HUDEP-2 (cell line): ENCODE measurements around the gene SEC24D.
"Not testable (repeated sequence)": the region's sequence is repeated elsewhere in the genome, so short reads cannot be mapped to it uniquely, and the experiment has no call there.

ENCODE experiments used
- DNase-seq, 76 experiments: peaks; one replicate each; lab custom pipeline; 2025; ENCODE audit not compliant: unreplicated experiment in 76 of 76; lab: John Stamatoyannopoulos, UW

The SEC24D gene

DNA sequence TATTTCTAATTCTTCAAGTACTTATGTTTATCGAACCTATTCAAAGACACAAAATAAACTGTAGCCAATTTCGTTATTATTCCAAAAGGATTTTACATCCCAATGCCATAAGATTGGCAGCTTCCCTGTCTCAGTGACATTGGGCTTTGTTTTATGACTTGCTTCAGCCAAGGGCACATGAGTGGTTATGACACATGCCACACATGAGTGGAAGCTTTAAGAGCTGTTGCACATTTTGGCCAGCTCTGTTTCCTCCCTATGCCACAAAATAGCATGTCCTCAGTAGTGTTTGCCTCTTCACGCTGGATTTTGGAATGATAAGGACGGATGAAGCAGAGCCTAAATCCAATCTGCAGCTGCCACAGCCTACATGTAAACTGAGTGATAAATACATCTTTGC, 21.9 kb downstream of the SEC24D start:
- DNase-seq = no peak

DNA sequence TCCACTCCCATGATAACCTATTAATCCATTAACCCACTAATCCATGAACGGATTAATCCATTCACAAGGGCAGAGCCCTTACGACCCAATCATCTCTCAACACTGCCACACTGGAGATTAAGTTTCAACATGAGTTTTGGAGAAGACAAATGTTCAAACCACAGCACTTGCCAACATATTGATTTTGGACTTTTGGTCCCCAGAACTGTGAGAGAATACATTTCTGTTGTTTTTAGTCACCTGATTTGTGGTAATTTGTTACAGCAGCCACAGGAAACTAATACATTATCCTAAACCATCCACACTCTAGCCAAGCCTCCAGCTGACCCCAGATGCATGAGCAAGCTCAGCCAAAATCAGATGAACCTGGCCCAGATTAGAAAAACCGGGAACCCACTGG, 22.4 kb downstream of the SEC24D start:
- DNase-seq = no peak

DNA sequence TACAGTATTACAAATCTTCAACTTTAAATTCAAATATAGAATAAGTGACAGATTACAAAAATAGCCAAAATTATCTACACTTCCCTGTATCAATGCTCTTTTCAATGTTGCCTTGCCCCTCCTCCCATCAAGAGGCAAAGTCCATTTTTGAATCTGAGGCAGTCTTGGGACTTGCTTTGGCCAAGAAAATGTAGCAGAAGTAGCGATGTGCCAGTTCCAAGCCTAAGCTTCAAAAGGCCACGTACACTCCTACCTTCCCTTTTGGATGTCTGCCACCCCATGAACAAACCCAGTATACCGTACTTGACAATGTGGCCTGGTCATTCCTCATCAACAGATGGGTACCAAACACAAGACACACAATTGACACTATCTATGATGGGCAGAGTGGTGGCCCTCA, 24.1 kb downstream of the SEC24D start:
- DNase-seq = no peak

DNA sequence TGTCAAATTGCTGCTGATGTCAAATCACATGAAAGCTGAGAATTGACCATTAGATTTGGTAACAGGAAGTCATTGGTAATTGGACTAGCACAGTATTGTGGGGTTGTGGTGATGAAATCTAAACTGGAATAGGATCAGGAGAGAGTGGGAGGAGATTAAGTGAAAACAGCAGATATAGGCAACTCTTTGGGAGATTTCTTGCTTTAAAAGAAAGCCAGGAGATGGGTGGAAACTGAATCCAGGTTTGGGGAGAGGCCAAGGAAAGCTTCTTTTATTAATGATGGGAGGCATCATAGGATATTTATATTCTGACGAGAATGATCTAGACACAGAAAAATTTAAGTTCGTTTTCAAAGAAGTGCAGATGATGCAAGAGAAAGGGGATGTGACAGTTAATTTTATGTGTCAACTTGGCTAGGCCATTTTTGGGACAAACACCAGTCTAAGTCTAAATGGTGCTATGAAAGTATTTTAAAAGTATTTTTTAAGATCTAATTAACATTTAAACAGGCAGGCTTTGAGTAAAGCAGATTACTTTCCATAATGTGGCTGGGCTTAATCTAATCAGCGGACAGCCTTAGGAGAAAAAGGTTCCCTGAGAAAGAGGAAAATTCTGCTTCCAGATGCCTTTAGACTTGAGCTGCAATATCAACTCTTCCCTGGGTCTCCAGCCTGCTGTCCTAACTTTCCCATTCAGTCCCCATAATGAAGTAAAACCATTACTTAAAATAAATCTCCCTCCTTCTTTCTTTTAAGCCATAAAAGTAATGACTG, 24.7 kb downstream of the SEC24D start:
- no peak for DNase-seq

DNA sequence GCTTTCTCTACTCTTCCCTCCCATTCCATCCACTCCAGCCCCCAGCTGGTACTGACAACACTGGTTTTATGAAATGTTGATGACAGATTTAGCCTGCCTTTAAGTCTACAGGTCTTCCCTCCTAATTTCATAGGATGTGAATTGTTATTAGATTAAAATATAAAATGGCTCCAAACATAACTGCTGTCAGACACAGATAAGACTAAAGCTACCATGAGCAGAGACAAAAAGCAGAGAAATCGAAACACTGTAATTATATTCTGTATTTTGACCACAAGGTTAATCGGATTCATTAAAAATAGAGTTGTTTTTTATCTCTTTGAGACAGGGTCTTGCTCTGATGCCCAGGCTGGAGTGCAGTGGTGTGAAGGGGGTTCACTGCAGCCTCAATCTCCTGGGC, 28.3 kb downstream of the SEC24D start:
- no peak for DNase-seq

DNA sequence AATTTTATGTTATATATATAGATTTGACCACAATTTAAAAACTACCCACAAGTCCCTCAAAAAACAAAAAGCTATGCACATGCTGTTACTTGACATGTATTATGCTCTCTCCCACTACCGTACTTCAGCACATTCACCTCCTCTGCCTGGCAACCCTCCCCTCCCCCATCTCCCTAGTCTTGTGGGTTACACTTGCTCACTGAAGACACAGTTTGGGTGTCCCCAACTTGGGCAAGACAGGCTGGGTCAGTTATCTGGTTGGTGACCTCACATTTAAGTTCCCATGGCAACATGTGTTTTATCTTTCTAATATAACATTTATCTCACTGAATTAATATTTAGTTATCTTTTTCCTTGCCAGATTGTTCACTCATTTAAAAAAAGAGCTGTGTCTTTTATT, 32.7 kb downstream of the SEC24D start:
- DNase-seq = no peak

DNA sequence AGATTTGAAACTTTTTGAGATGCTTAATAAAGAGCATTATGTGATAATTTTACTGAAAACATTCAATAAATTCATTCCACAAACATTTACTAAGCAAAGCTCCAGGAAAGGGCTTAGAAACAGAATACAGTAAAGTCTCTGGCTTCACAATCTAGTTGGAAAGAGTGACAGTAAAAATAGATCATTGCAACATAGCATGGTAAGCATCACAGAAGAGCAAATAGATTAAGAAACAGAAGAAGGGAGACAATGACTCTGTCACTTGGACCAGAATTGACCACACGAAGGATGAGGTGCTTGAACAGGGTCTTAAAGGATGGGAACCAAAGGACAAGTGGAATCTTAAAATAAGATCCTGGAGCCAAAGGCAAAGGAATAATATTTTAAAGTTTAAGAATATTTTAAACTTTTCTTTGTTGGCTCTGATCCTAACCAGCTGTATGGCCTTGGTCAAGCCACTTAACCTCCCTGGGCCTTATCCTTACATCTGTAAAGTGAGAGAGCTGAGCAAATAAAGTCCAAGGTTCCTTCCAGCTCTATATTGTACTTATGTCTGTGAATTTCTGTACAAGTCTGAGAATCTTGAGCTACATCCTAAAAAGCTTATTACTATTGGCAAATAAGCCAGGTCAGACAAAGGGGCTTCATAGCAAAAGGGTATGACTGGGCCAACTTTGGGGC, 33.9 kb downstream of the SEC24D start:
- no peak for DNase-seq

DNA sequence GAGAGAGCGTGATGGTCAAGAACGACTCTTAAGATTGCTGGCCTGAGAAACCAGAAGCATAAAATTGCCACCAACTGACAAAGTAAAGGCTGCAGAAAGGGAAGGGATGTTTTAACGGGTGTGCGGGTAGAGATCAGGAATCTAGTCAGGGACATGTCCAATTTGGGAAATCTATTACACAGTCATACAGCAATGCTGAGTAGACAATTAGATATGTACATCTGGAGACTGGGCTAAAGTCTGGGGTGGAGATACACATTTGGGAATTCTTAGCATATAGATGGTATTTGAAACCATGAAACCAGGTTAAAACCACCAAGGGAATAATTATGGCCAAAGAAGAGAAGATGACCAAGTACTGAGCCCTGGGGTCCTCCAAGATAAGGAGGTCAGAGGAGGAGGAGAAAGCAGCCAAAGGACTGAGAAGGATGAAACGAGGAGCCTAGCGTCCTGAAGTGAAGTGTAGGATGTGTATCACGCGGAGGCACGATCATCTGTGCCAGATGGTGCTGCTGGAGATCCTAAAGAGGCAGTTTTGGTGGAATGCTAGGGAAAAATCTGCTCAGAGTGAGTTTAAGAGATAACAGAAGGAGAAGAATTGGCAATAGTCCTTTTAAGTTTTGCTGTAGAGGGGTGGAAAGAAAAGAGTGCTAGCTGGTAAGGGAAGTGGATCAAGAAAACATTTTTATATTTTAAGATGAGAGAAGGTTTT, 36.5 kb downstream of the SEC24D start:
- no peak for DNase-seq

DNA sequence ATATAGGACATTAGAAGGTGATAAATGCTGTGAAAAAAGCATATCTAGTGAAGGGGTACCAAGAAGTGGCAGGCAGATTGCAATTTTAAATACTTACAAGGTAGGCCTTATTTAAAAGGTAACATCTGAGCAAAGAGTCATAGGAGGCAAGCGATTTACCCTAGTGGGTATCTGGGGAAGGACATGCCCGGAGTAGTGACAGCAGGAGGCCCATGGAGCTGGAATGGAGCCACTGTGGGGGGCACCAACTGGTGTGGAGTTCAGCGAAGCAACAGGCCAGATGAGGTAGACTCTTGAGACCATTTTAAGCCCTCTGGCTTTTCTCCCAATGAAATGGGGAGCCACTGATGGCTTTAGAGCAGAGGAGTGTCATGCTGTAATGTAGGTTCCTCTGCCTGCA, 37.3 kb downstream of the SEC24D start:
- no peak for DNase-seq

DNA sequence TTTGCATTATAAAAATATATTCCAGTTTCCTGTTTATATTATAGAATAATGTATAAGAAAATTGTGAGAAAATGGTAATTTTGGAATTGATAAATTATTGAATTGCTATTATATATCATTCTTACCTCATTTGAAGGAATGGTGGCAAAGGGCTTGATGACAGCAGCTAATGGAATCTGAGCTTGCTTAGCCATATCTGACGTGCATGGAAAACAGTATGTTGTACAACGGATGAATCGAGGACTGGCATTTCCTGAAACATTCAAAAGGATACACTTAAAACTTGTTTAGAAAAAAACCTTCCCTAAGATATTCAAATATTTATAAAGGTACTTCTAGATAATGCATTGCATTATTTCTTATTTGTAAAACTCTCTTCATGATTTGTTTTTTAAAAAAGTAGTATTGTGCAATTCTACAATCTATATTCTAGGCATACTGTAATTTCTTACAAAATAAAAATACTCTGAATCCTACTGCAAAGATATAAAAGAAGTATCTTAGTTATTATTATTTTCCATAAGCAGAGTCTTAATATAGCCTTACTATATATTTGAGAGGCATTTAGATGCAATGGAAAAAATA, 38.3 kb downstream of the SEC24D start:
- no peak for DNase-seq

DNA sequence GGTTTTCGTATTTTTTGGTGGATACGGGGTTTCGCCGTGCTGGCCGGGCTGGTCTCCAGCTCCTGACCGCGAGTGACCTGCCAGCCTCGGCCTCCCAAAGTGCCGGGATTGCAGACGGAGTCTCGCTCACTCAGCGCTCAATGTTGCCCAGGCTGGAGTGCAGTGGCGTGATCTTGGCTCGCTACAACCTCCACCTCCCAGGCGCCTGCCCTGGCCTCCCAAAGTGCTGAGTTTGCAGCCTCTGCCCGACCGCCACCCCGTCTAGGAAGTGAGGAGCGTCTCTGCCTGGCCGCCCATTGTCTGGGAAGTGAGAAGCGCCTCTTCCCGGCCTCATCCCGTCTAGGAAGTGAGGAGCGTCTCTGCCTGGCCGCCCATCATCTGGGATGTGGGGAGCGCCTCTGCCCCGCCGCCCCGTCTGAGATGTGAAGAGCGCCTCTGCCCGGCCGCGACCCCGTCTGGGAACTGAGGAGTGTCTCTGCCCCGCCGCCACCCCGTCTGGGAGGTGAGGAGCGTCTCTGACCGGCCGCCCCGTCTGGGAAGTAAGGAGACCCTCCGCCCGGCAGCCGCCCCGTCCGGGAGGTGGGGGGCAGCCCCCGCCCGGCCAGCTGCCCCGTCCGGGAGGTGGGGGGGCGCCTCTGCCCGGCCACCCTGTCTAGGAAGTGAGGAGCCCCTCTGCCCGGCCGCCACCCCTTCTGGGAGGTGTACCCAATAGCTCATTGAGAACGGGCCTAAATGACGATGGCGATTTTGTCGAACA, 44.1 kb downstream of the SEC24D start:
- DNase-seq = not testable (repeated sequence)

DNA sequence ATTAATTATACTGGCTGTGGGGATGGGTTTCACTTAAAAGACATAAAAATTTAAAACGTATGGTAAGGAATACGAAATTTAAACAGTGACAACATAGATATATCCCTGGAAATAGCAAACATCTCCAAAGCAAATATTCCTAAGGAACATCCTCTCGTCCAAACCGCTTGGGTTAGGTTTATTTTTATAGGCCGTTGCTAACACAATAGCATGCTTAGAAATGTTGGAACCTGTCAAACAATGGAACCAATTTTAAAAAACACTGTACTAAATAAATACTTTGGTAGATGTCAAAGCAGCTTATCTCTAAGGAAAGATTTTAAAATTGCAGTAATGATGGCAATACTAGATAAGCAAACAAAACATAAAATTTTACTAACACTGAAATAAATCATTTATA, 45.4 kb downstream of the SEC24D start:
- no peak for DNase-seq

DNA sequence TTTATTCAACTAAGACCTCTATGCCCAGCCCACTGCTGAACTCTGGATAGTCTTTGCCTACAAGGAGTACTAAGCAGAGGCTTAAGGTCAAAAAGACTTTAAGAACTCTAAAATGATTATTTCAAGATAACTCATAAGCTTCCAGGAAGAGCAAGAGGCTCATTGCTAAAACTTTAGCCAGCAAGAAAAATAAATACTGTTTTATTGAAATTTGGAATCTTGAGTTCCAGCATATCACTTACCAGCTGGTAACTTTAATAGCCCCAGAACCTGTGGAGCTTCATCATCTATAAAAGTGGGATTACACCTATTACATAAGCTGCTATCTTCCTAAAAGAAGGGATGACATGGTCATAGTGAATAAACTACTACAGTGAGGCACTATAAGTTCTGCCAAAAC, 47.0 kb downstream of the SEC24D start:
- no peak for DNase-seq

DNA sequence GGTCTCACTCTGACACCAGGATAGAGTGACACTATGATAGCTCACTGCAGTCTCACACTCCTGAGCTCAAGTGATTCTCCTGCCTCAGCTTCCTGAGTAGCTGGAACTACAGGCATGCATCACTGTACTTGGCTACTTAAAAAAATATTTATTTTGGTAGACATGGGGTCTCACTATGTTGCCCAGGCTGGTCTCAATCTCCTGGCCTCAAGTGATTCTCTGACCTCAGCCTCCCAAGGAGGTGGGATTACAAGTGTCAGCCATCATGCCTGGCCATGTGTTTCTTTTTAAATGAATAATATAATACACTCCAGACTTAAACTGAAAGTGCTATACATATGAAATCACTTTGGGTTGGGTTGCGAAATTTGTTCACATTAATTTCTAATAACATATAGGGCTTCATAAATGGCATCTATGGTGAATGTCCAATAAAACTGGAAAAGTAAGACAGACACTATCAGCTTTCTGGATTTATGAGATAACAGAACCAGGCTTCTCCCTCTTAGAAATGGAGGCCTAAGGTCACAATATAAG, 48.0 kb downstream of the SEC24D start:
- no peak for DNase-seq

DNA sequence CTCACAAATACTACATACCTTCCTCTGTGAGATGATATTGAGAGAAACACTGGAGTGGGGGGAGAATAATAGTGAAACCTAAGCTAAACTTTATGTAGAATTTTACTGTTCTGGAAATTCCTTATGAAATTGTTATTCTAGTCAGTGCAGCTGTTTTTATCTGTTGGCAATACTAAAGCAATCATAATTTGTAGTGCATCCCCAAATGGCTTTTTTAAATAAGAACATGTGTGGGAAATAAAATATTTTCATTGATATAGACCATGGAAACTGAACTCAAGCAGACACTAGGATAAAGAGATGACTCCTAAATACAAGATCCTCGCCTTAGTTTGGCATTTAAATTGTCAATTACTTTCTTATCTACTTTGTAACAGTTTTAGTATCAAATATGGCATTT, 51.1 kb downstream of the SEC24D start:
- no peak for DNase-seq

DNA sequence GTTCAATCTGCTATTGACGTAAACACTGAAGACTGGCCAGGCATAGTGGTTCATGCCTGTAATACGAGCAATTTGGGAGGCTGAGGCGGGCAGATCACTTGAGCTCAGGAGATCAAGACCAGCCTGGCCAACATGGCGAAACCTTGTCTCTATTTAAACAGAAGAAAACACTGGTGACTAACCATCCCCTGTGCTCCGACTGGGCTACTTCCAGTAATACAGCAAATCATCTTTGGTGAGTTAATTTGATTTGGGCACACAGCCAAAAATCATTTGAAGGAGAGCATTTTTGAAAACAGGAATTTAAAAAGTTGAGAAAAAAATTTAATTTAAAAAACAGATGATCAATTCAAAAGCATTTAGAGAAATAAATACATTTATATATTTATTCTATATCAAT, 52.0 kb downstream of the SEC24D start:
- DNase-seq = no peak

DNA sequence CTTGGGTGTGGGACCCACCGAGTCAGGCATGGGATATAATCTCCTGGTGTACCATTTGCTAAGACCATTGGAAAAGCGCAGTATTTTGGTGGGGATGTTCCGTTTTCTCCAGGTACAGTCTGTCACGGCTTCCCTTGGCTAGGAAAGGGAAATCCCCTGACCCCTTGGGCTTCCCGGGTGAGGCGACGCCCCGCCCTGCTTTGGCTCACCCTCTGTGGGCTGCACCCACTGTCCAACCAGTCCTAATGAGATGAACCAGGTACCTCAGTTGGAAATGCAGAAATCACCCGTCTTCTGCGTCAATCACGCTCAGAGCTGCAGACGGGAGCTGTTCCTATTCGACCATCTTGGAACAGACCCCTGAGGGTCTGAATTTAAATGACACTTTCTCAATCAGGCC, 53.0 kb downstream of the SEC24D start:
- not testable (repeated sequence) for DNase-seq

DNA sequence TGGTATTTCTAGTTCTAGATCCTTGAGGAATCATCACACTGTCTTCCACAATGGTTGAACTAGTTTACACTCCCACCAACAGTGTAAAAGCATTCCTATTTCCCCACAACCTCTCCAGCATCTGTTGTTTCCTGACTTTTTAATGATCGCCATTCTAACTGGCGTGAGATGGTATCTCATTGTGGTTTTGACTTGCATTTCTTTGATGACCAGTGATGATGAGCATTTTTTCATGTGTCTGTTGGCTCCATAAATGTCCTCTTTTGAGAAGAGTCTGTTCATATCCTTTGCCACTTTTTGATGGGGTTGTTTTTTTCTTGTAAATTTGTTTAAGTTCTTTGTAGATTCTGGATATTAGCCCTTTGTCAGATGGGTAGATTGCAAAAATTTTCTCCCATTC, 58.3 kb downstream of the SEC24D start:
- DNase-seq = not testable (repeated sequence)

DNA sequence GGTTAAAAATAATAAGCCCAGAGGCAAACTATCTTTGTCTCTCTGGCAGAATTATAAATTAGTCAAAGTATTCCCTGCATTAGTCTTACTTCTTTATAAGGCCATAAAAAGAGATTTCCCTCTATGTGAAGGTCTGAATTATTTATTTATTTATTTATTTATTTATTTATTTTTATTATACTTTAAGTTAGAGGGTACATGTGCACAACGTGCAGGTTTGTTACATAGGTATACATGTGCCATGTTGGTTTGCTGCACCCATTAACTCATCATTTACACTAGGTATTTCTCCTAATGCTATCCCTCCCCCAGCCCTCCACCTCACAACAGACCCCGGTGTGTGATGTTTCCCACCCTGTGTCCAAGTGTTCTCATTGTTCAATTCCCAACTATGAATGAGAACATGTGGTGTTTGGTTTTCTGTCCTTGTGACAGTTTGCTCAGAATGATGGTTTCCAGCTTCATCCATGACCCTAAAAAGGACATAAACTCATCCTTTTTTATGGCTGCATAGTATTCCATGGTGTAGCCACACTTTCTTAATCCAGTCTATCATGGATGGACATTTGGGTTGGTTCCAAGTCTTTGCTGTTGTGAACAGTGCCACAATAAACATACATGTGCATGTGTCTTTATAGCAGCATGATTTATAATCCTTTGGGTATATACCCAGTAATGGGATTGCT, 58.8 kb downstream of the SEC24D start:
- DNase-seq = not testable (repeated sequence)
